C1 segment of cervical spinal cord (tissue), 14 donors: Measurements from ENCODE around the gene KRT9.

ENCODE experiments used
- DNase-seq, 14 donors: peaks; one replicate each; lab custom pipeline; 2025; lab: John Stamatoyannopoulos, UW

Gene KRT9

DNA sequence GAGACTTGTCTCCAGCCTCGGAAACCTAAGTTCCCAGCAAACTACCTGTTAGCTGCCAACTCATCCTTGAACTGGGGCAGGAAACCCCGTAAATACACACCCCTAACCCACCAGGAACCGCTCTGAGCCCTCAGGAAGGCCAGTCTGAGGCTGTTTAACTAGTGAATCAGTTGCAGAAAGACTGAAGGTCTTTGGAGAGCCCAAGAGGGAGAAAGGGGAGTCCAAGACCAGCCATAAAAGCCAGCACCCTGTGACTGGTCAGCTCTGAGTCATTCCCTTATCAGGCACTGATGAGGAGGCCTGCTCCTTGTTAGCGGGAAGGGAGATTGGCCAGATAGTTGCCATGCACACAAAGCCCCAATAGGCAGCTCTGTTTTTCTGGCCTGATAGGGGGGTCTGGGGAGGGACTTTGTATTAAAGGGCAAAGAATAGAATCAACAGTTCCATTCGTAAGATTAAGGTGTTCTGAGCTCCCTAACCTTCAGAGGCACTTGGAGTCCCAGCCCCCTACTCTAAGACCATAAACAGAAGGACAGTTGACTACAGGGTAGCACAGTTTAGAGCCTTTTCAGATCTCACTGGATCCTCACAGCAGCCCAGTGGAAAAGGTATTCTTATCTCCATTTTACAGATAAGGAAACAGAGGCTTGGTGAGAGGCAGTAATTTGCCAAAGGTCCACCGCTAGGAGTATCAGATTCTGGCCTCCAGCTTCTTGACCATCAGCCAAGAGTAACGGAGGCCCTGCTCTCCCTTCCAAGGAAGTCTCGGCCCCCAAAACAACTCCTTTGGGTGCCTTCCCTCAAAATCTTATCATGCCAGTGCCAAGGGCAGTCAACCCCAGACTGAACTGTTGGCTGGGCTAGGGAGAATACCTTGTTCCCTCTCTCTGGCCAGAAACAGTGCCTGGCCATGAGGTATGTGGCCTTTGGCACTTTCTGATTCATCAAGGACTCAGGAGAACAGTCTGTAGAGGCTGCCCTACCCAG, 41.5 kb downstream of the KRT9 start:
- no peak for DNase-seq

DNA sequence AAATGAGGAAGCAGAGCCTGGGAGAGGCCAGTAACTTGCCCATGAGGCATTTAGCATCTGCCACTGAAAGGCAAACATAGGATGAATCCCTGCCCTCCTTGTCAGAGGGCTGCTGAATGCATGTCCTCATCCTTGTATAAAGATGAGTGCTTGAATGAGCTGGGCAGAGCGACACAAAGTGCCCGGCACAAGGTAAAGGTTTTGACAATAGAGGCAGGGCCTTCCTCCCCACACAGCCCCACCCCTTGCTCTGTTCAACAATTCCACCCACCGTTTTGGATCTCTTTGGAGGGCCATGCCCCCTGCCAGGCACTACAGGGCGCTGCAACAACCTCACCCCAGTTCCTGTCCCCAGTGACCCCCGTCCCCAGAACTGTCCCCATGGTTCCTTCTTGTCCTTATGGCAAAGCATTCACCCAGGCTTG, 42.4 kb downstream of the KRT9 start:
- DNase-seq = no peak

- DNase-seq = no peak
These were observed 42.9 kb downstream of the KRT9 start for GRCh38 chr17:41528959-41529353.

- peak in 1 of 14 donors; percentile 52 for DNase-seq
These were observed 44.5 kb downstream of the KRT9 start for GRCh38 chr17:41527063-41528023.

- DNase-seq = no peak
These were observed 47.6 kb downstream of the KRT9 start for GRCh38 chr17:41524261-41524660.

DNA sequence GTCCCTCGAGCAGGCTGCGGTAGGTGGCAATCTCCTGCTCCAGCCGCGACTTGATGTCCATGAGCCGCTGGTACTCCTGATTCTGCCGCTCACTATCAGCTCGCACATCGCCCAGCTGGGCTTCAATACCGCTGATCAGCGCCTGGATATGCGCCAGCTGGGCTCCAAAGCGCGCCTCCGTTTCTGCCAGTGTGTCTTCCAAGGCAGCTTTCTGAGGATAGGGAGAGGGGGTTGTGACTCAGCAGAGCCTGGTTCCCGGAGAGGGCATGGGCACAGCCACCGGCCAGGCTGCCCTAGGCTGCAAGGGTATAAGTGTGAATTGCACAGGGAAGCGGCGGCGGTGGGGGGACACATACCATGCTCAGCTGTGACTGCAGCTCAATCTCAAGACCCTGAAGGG, 48.1 kb downstream of the KRT9 start:
- DNase-seq = no peak

DNA sequence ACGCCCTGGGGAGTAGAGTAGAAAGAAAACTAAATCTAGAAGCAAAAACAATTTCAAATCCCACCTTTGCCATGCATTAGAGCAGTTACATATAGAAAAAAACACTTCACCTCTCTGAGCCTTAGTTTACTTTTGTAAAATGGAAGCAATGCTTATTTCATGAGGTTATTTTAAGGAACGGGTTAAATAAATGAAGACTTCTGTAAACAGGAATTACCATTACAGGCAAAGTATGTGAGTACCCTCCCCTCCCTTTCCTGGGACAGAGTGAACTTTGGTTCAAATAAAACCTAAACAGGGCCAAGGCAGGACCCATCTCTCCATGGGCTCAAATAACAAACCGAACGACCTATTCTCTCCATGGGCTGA, 48.6 kb downstream of the KRT9 start:
- no peak for DNase-seq

DNA sequence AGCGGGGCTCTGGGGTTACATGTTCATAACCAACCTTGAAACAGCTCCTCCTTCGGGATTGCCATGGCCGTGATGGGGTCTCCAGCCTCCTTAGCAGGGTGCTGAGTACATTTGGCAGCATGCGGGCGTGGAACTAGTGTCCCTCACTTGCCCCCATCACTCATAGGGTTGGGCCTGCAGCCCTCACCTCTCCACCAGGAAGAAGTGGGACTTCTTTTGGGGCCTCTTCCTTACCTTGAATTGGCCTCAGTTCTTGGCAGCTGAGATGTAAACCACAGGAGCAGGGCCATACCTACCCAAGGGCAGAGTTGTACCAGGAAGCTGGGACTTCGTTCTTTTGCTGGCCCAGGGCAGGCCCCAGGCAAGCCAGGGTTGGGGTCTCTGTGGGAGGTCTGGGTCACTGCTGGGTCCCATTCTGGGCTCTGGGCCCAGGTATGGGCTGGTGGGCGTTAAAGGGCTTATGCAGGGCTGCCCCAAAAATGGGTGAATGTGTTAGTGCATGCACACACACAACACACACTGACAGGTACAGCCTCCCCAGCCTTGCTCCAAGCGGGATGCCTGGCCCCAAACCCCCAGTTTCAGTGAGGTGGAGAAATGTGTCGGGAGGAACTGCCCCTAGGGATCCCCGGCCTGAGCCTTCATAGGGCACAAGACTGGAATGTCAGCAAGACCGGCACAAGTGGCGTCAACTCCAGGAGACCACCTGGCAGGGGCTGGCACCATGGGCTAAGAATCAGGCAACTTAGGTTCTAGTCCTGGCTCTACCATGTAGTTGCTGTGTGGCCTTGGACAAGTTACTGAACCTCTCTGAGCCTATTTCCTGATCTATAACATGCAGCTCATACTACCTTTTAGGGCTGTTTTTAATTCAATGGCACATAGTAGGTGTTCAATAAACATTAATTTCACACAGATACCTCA, 49.3 kb downstream of the KRT9 start:
- DNase-seq = no peak

- DNase-seq = no peak
These were observed 50.1 kb downstream of the KRT9 start for GRCh38 chr17:41521574-41522261.

- DNase-seq = no peak
These were observed 50.9 kb downstream of the KRT9 start for GRCh38 chr17:41520821-41521521.

GRCh38 chr17:41519501-41520224, 52.2 kb downstream of the KRT9 start:
- DNase-seq = peak in 1 of 14 donors; percentile 66

- DNase-seq = peak in 1 of 14 donors; percentile 27
These were observed 52.9 kb downstream of the KRT9 start, which contains the start of gene KRT15 for GRCh38 chr17:41518789-41519449. KRT15 (minus strand) TSS chr17:41518890; CDS start chr17:41518827, 63 bp downstream.

GRCh38 chr17:41518031-41518430, 53.8 kb downstream of the KRT9 start:
- DNase-seq = no peak

GRCh38 chr17:41516830-41517283, 55.0 kb downstream of the KRT9 start:
- no peak for DNase-seq

DNA sequence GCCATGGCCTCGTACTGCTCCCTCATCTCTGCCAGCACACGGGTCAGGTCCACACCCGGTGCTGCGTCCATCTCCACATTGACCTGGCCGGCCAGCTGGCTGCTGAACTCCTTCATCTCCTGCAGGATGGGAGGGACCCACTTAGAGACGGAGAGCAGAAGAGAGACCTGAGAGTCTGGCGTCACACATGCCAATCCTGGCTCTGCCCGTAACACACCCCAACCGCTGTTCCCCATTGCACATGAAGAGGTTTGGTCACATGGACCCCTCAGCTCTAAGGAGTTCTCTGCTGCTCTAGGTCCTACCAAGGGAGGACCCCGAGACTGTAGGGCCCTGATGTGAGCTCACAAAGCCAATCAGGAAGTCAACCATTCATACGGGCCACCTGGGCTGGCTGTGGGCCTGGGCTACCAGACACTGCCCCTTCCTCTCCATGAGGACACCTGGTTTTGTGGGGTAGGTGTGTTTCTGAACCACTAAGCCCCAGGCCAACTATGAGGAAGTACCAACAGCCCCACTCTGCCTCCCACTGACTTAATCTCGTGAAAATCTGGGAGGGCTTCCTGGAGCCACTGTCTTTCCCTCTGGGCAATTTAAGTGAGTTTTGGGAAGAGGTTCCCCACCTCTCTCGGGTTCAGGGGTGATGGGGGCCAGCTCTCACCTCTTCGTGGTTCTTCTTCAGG, 55.6 kb downstream of the KRT9 start:
- DNase-seq = no peak
